ENCODE measurements around the gene ZNF792.
"Not testable (repeated sequence)": the region's sequence is repeated elsewhere in the genome, so short reads cannot be mapped to it uniquely, and the experiment has no call there.

ZNF792 gene

GRCh38 chr19:34972163-34972705 is 8.2 kb upstream of the ZNF792 start:
- no peak for DNase-seq (ENCODE audit: low read depth in 4 of 4, low spot score in 1 of 4)

- not testable (repeated sequence) for DNase-seq (ENCODE audit: low read depth in 4 of 4, low spot score in 1 of 4)
Measured at GRCh38 chr19:34970185-34970780, 6.3 kb upstream of the ZNF792 start.

- no peak for DNase-seq (ENCODE audit: low read depth in 4 of 4, low spot score in 1 of 4)
Measured at GRCh38 chr19:34969721-34970120, 5.7 kb upstream of the ZNF792 start.

- DNase-seq (ENCODE audit: low read depth in 4 of 4, low spot score in 1 of 4): no peak
Measured at GRCh38 chr19:34967551-34967950, 3.5 kb upstream of the ZNF792 start.

- DNase-seq (ENCODE audit: low read depth in 4 of 4, low spot score in 1 of 4): not testable (repeated sequence)
Measured at GRCh38 chr19:34965505-34965904, 1.5 kb upstream of the ZNF792 start.

GRCh38 chr19:34964598-34964997 is 569 bp upstream of the ZNF792 start:
- DNase-seq (ENCODE audit: low read depth in 4 of 4, low spot score in 1 of 4): no peak

GRCh38 chr19:34962687-34963572 is 1.1 kb downstream of the ZNF792 start:
- no peak for DNase-seq (ENCODE audit: low read depth in 4 of 4, low spot score in 1 of 4)

GRCh38 chr19:34961775-34962686 is 2.0 kb downstream of the ZNF792 start:
- no peak for DNase-seq (ENCODE audit: low read depth in 4 of 4, low spot score in 1 of 4)

- DNase-seq (ENCODE audit: low read depth in 4 of 4, low spot score in 1 of 4): no peak
Measured at GRCh38 chr19:34960940-34961679, 2.9 kb downstream of the ZNF792 start.

- no peak for DNase-seq (ENCODE audit: low read depth in 4 of 4, low spot score in 1 of 4)
Measured at GRCh38 chr19:34960103-34960805, 3.8 kb downstream of the ZNF792 start.

GRCh38 chr19:34959021-34959420 is 5.0 kb downstream of the ZNF792 start:
- DNase-seq (ENCODE audit: low read depth in 4 of 4, low spot score in 1 of 4): no peak

- no peak for DNase-seq (ENCODE audit: low read depth in 4 of 4, low spot score in 1 of 4)
Measured at GRCh38 chr19:34957830-34958751, 5.9 kb downstream of the ZNF792 start.

GRCh38 chr19:34953092-34953491 is 10.9 kb downstream of the ZNF792 start:
- DNase-seq (ENCODE audit: low read depth in 4 of 4, low spot score in 1 of 4): no peak

- DNase-seq (ENCODE audit: low read depth in 4 of 4, low spot score in 1 of 4): no peak
Measured at GRCh38 chr19:34943861-34944573, 20.0 kb downstream of the ZNF792 start.

GRCh38 chr19:34938886-34939285 is 25.1 kb downstream of the ZNF792 start:
- DNase-seq (ENCODE audit: low read depth in 4 of 4, low spot score in 1 of 4): no peak

- no peak for DNase-seq (ENCODE audit: low read depth in 4 of 4, low spot score in 1 of 4)
Measured at GRCh38 chr19:34936184-34936583, 27.8 kb downstream of the ZNF792 start.

GRCh38 chr19:34932494-34932893 is 31.5 kb downstream of the ZNF792 start:
- no peak for DNase-seq (ENCODE audit: low read depth in 4 of 4, low spot score in 1 of 4)

- DNase-seq (ENCODE audit: low read depth in 4 of 4, low spot score in 1 of 4): peak; percentile 43 to 82 (median 71)
Measured at GRCh38 chr19:34926685-34927375, 37.2 kb downstream of the ZNF792 start, which contains the start of gene ZNF30. Gene ZNF30, plus strand, starts transcription at chr19:34926903. Its CDS starts 3,045 bp downstream, at chr19:34929948.
